Measurements from ENCODE around the gene RAB25. TPM values are rescaled to one million over a fixed set of nuclear protein-coding genes. Genes with fewer than 3 reads are reported as not detected.
"Not testable (repeated sequence)": the region's sequence is repeated elsewhere in the genome, so short reads cannot be mapped to it uniquely, and the experiment has no call there.

Gene RAB25
- total and polyA plus RNA-seq, 4 donors, result 0.39 to 1.2 (median 1.1) TPM; not detected in 1

- H3K9me3 ChIP-seq (ENCODE audit: control insufficient read depth, insufficient read depth, low read length), result no peaks in the 10 kb centered on the region
- no peak overlapping the region for H3K4me3 ChIP-seq (ENCODE audit: low read depth, low read length)
- H3K36me3 ChIP-seq (ENCODE audit: control insufficient read depth, insufficient read depth, low read length), result peaks cover 16% of the 10 kb centered on the region
- WGBS (ENCODE audit: insufficient coverage), result 56% methylated on average over 2 of the region's 4 CpGs
- H3K27ac ChIP-seq (ENCODE audit: low read depth, low read length), result peak overlapping the region; percentile 95
- DNase-seq (ENCODE audit: low read depth in 4 of 6, low spot score in 6 of 6), result peak in 1 of 6 donors; percentile 7
- H3K27me3 ChIP-seq (ENCODE audit: control insufficient read depth, insufficient read depth, low read length), result no peaks in the 10 kb centered on the region
- H3K4me1 ChIP-seq (ENCODE audit: control insufficient read depth, insufficient read depth, low read length), result peaks cover 56% of the 10 kb centered on the region
Measured at GRCh38 chr1:156113282-156113950, 52.5 kb downstream of the RAB25 start.

DNA sequence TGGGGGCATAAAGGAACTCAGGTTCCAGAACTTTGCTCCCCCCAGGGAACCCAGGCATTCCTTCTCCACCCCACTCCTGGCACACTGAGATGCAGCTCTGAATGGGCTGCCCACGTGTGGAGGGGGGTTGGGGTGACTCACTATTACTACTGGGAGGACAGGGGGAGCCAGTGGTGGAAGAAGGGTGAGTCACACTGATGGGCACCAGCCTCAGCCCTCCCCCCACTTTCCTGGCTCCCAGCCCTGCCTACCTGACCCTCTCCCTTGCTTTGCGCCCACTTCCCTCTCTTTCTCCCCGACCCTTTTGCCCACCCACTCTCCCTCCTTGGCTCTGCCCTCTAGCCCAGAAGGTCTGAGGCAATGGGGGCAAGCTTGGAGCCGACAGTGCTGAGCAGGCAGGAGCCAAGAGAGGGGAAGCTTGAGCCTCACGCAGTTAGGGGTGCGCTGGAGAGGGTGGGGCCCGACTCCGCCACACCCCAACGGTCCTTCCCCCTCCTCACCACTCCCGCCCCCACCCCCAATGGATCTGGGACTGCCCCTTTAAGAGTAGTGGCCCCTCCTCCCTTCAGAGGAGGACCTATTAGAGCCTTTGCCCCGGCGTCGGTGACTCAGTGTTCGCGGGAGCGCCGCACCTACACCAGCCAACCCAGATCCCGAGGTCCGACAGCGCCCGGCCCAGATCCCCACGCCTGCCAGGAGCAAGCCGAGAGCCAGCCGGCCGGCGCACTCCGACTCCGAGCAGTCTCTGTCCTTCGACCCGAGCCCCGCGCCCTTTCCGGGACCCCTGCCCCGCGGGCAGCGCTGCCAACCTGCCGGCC lies 53.4 kb downstream of the RAB25 start, which contains the start of gene LMNA:
LMNA (plus strand) TSS at position 611 of the 818 bp plus-strand sequence. CDS start 208 bp downstream, outside the sequence.
- peak in 2 of 6 donors; percentile 87 to 89 for DNase-seq (ENCODE audit: low read depth in 4 of 6, low spot score in 6 of 6)
- Histone ChIP-seq H3K27me3 (ENCODE audit: control insufficient read depth, insufficient read depth, low read length) (no peaks in the 10 kb centered on the region), H3K27ac (ENCODE audit: low read depth, low read length) (peak within 1 kb of the TSS; percentile 95), H3K4me1 (ENCODE audit: control insufficient read depth, insufficient read depth, low read length) (peaks cover 56% of the 10 kb centered on the region), H3K36me3 (ENCODE audit: control insufficient read depth, insufficient read depth, low read length) (peaks cover 18% of the 10 kb centered on the region), H3K4me3 (ENCODE audit: low read depth, low read length) (peak within 1 kb of the TSS; percentile 94), H3K9me3 (ENCODE audit: control insufficient read depth, insufficient read depth, low read length) (no peaks in the 10 kb centered on the region)
- WGBS (ENCODE audit: insufficient coverage), result 3% methylated on average over 27 of the region's 37 CpGs

- Histone ChIP-seq H3K4me1 (ENCODE audit: control insufficient read depth, insufficient read depth, low read length) (peaks cover 60% of the 10 kb centered on the region), H3K36me3 (ENCODE audit: control insufficient read depth, insufficient read depth, low read length) (peaks cover 21% of the 10 kb centered on the region), H3K4me3 (ENCODE audit: low read depth, low read length) (peak overlapping the region; percentile 94), H3K27me3 (ENCODE audit: control insufficient read depth, insufficient read depth, low read length) (no peaks in the 10 kb centered on the region), H3K27ac (ENCODE audit: low read depth, low read length) (peak overlapping the region; percentile 95), H3K9me3 (ENCODE audit: control insufficient read depth, insufficient read depth, low read length) (no peaks in the 10 kb centered on the region)
- DNase-seq (ENCODE audit: low read depth in 4 of 6, low spot score in 6 of 6), result peak in 2 of 6 donors; percentile 56 to 57
- 3% methylated on average over 48 of the region's 49 CpGs for WGBS (ENCODE audit: insufficient coverage)
Measured at GRCh38 chr1:156114919-156115513, 54.1 kb downstream of the RAB25 start.

DNA sequence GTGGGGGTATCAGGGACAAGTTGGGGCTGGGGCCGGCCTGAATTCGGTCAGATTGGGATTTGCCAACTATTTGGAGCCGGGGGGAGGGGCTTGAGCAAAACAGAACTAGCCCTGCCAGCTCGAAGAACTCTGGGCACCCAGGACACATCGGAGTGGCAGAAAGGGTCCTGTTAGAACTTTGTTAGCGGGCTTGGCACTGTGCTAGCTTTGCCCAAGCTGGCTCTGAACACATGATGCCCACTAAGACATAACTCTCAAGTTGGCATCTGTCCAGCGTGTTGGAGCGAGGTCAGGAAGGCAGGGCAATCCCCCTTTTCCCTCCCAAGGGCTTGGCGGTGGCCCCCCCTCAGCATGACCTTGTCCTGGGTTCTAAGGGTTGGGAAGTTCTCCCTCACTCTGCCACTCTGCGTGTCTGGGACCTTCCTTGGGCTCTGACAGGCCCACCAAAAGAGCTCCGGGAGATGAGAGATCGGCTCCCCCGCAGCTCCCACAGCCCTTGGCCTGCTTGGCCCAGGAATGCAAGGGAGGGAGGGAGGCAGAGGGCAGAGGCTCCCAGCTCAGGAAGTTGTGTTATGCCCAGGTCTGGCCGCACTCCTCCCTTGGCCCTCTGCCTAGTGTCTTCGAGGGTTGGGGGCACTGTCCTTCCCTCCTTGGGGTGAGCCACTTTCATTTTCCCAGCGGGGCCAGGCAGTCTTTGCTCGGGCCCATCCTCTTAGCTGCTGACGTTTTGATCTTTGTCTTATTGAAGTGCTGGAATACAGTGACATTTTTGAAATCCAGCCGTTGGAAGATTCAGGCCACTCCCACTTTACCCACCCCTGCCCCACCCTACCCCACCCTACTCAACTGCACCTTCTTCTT lies 54.8 kb downstream of the RAB25 start:
- 13% methylated on average over 14 of the region's 19 CpGs for WGBS (ENCODE audit: insufficient coverage)
- Histone ChIP-seq H3K36me3 (ENCODE audit: control insufficient read depth, insufficient read depth, low read length) (peaks cover 22% of the 10 kb centered on the region), H3K9me3 (ENCODE audit: control insufficient read depth, insufficient read depth, low read length) (no peaks in the 10 kb centered on the region), H3K27me3 (ENCODE audit: control insufficient read depth, insufficient read depth, low read length) (no peaks in the 10 kb centered on the region), H3K4me3 (ENCODE audit: low read depth, low read length) (peak overlapping the region; percentile 94), H3K4me1 (ENCODE audit: control insufficient read depth, insufficient read depth, low read length) (peaks cover 67% of the 10 kb centered on the region), H3K27ac (ENCODE audit: low read depth, low read length) (peak overlapping the region; percentile 95)
- DNase-seq (ENCODE audit: low read depth in 4 of 6, low spot score in 6 of 6), result peak in 2 of 6 donors; percentile 45 to 73

DNA sequence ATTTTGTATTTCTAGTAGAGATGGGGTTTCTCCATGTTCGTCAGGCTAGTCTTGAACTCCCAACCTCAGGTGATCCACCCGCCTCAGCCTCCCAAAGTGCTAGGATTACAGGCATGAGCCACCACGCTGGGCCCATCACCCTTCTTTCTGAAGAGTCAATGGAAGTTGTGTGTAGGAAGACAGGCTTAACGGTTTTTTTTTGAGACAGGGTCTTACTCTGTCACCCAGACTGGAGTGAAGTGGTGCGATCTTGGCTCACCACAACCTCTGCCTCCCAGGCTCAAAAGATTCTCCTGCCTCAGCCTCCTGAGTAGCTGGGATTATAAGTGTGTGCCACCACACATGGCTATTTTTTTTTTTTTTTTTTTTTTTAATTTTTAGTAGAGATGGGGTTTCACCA lies 55.8 kb downstream of the RAB25 start:
- DNase-seq (ENCODE audit: low read depth in 4 of 6, low spot score in 6 of 6); H3K27me3 ChIP-seq (ENCODE audit: control insufficient read depth, insufficient read depth, low read length); H3K9me3 ChIP-seq (ENCODE audit: control insufficient read depth, insufficient read depth, low read length): not testable (repeated sequence)
- peak overlapping the region; percentile 94 for H3K4me3 ChIP-seq (ENCODE audit: low read depth, low read length)
- no CpG with 5 or more reads among the region's 5 CpGs for WGBS (ENCODE audit: insufficient coverage)
- peaks cover 77% of the 10 kb centered on the region for H3K4me1 ChIP-seq (ENCODE audit: control insufficient read depth, insufficient read depth, low read length)
- peak overlapping the region; percentile 95 for H3K27ac ChIP-seq (ENCODE audit: low read depth, low read length)
- H3K36me3 ChIP-seq (ENCODE audit: control insufficient read depth, insufficient read depth, low read length), result peaks cover 26% of the 10 kb centered on the region

GRCh38 chr1:156117414-156118176 lies 56.6 kb downstream of the RAB25 start:
- Histone ChIP-seq H3K4me1 (ENCODE audit: control insufficient read depth, insufficient read depth, low read length) (peaks cover 77% of the 10 kb centered on the region), H3K27ac (ENCODE audit: low read depth, low read length) (peak overlapping the region; percentile 7), H3K4me3 (ENCODE audit: low read depth, low read length) (no peak overlapping the region), H3K9me3 (ENCODE audit: control insufficient read depth, insufficient read depth, low read length) (no peaks in the 10 kb centered on the region), H3K27me3 (ENCODE audit: control insufficient read depth, insufficient read depth, low read length) (no peaks in the 10 kb centered on the region), H3K36me3 (ENCODE audit: control insufficient read depth, insufficient read depth, low read length) (peaks cover 26% of the 10 kb centered on the region)
- no peak for DNase-seq (ENCODE audit: low read depth in 4 of 6, low spot score in 6 of 6)
- WGBS (ENCODE audit: insufficient coverage), result 96% methylated on average over 5 of the region's 13 CpGs

DNA sequence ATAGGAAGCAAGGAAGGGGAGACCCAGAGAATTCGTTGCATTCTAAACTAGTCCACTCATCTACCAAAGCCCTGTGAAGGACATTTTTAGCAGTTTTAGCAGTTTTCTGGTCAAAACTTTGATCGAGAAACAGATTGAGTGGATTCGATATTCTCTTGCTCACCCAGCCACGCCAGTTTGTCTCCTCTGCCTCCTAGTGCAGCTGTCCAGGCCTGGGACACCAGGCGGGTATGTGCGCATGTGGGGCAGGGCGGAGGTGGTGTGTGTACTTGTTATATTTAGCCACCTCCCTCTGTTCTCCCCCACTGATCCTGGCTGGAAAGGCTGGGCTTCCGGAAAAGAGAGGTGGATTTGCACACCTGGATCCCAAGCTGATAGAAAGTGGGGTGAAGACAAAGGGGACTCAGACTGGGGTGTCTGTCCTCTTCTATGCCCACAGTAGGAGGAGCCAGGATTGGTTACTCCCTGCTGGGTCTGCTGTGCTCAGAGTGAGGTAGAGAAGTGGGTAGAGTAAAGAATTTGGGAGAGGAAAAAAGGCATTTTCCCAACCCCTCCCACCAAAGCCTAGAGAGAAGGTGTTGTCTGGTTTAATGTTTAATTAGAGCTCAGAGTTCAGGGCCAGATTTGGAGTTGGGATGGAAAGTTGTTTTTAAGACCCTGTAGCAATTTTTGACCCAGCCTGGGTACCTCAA lies 57.4 kb downstream of the RAB25 start:
- WGBS (ENCODE audit: insufficient coverage), result 90% methylated on average over 2 of the region's 8 CpGs
- no peaks in the 10 kb centered on the region for H3K27me3 ChIP-seq (ENCODE audit: control insufficient read depth, insufficient read depth, low read length)
- H3K9me3 ChIP-seq (ENCODE audit: control insufficient read depth, insufficient read depth, low read length), result no peaks in the 10 kb centered on the region
- H3K4me3 ChIP-seq (ENCODE audit: low read depth, low read length), result peak overlapping the region; percentile 9
- H3K4me1 ChIP-seq (ENCODE audit: control insufficient read depth, insufficient read depth, low read length), result peaks cover 80% of the 10 kb centered on the region
- no peak for DNase-seq (ENCODE audit: low read depth in 4 of 6, low spot score in 6 of 6)
- peaks cover 26% of the 10 kb centered on the region for H3K36me3 ChIP-seq (ENCODE audit: control insufficient read depth, insufficient read depth, low read length)
- peak overlapping the region; percentile 7 for H3K27ac ChIP-seq (ENCODE audit: low read depth, low read length)

DNA sequence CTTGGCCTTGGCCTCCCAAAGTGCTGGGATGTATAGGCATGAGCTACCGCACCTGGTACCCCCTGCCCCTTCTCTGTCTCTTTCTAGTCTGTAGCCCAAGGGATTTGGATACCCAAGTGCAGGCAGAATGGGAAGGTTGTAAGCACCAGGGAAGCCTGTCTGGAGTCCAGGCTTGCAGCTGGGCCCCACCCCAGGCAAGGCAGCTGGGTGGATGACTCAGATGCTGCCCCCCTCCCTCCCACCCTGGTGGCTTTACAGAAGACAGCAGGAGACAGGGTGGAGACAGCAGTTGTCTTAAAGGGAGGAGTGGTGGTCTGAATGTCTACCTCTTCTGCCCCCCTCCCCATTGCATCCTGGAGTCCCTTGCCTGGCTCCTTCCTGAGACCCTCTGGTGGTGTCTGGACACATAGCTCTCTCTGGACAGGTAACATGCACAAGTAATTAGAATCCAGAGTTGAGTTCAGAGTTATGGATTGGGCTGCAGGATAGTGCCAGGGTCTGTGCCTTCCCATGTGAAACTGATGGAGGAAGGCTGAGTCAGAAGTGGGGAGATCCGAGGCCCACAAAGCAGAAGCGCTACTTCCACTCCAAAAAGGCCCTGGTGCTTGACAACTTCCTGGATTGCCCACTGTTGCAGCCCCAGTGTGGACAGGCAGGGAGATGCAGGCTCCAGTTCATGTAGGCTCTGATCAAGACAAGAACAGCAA lies 58.7 kb downstream of the RAB25 start:
- WGBS (ENCODE audit: insufficient coverage), result 75% methylated on average over 3 of the region's 3 CpGs
- H3K4me3 ChIP-seq (ENCODE audit: low read depth, low read length), result no peak overlapping the region
- peak overlapping the region; percentile 27 for H3K27ac ChIP-seq (ENCODE audit: low read depth, low read length)
- no peaks in the 10 kb centered on the region for H3K9me3 ChIP-seq (ENCODE audit: control insufficient read depth, insufficient read depth, low read length)
- no peak for DNase-seq (ENCODE audit: low read depth in 4 of 6, low spot score in 6 of 6)
- H3K4me1 ChIP-seq (ENCODE audit: control insufficient read depth, insufficient read depth, low read length), result peaks cover 80% of the 10 kb centered on the region
- H3K36me3 ChIP-seq (ENCODE audit: control insufficient read depth, insufficient read depth, low read length), result peaks cover 29% of the 10 kb centered on the region
- no peaks in the 10 kb centered on the region for H3K27me3 ChIP-seq (ENCODE audit: control insufficient read depth, insufficient read depth, low read length)

All from spinal cord (tissue), 10 donors.